PC-3 (cell line): Measurements from ENCODE around the gene SLC16A9.

Experiments used
- EZH2 ChIP-seq: fragments of 300-600 bp; sonication (generic); IDR thresholded peaks from one replicate; pipeline ENCODE4 v1.6.1; 2017; ENCODE audit warnings: antibody characterized with exemption, mild to moderate bottlenecking, low read length; ENCODE audit not compliant: unreplicated experiment
- TF ChIP-seq, protein P1 (sequence below): fragments of 300-600 bp; sonication (generic); conservative IDR thresholded peaks from 2 replicates; pipeline ENCODE4 v1.5.1; 2017; ENCODE audit warnings: antibody characterized with exemption, low read depth, mild to moderate bottlenecking, low read length

GRCh38 chr10:59702347-59702746 is 7.3 kb downstream of the SLC16A9 start:
- TF ChIP-seq, protein P1, sequence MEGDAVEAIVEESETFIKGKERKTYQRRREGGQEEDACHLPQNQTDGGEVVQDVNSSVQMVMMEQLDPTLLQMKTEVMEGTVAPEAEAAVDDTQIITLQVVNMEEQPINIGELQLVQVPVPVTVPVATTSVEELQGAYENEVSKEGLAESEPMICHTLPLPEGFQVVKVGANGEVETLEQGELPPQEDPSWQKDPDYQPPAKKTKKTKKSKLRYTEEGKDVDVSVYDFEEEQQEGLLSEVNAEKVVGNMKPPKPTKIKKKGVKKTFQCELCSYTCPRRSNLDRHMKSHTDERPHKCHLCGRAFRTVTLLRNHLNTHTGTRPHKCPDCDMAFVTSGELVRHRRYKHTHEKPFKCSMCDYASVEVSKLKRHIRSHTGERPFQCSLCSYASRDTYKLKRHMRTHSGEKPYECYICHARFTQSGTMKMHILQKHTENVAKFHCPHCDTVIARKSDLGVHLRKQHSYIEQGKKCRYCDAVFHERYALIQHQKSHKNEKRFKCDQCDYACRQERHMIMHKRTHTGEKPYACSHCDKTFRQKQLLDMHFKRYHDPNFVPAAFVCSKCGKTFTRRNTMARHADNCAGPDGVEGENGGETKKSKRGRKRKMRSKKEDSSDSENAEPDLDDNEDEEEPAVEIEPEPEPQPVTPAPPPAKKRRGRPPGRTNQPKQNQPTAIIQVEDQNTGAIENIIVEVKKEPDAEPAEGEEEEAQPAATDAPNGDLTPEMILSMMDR, result no peak
- no peak for TF ChIP-seq EZH2
